GM12892 (cell line): ENCODE results near the gene SUPT5H.

Experiments
- POLR2A ChIP-seq: IDR thresholded peaks from 2 replicates; pipeline ENCODE4 v1.6.1; 2011; ENCODE audit warnings: low read depth, low read length, control low read depth
- POLR2AphosphoS5 ChIP-seq: IDR thresholded peaks from 2 replicates; pipeline ENCODE4 v1.6.1; 2011; ENCODE audit warnings: low read depth, low read length, control low read depth
- TAF1 ChIP-seq: IDR thresholded peaks from 2 replicates; pipeline ENCODE4 v1.6.1; 2011; ENCODE audit warnings: low read depth, mild to moderate bottlenecking, control low read depth, low read length, borderline replicate concordance

GRCh38 chr19:39475748-39476147 lies 30.4 kb downstream of the SUPT5H start:
- TF ChIP-seq POLR2A, result no peak
- no peak; the same call in 1 of the 2 replicates for TF ChIP-seq POLR2AphosphoS5
- no peak for TF ChIP-seq TAF1
